Breast epithelium (tissue), 4 donors: ENCODE measurements around the gene TNNI3K. TPM values are rescaled to one million over a fixed set of nuclear protein-coding genes. Genes with fewer than 3 reads are reported as not detected.

Experiments used
- DNase-seq, 2 donors: peaks; one replicate each; pipeline ENCODE4 v3.0.0-alpha.2; 2019; ENCODE audit warnings: low spot score in 2 of 2
- H3K27ac ChIP-seq, 2 donors: fragments of 200-600 bp; sonication (generic) in 1 of 2; one replicate each; pipeline ENCODE4 v1.5.1; 2016 to 2019; ENCODE audit warnings: mild to moderate bottlenecking in 1 of 2
- H3K27me3 ChIP-seq, 2 donors: fragments of 200-600 bp; sonication (generic) in 1 of 2; one replicate each; pipeline versions ENCODE4 v1.5.1 to v1.6.0; 2017 to 2019; ENCODE audit warnings: control low read depth in 1 of 2, mild to moderate bottlenecking in 1 of 2
- H3K36me3 ChIP-seq: fragments of 200-600 bp; one replicate; pipeline ENCODE4 v1.5.1; 2019
- H3K4me1 ChIP-seq, 2 donors: fragments of 200-600 bp; sonication (generic); one replicate each; pipeline ENCODE4 v1.5.1; 2016 to 2019; ENCODE audit warnings: control low read depth in 1 of 2
- H3K4me3 ChIP-seq, 3 donors: fragments of 200-600 bp; sonication (generic); 1 replicate in 2 of 3; 2 replicates in 1 of 3; pipeline ENCODE4 v1.5.1; 2016 to 2019; ENCODE audit warnings: mild to moderate bottlenecking in 3 of 3, moderate library complexity in 2 of 3
- H3K9me3 ChIP-seq, 2 donors: fragments of 200-600 bp; sonication (generic) in 1 of 2; one replicate each; pipeline ENCODE4 v1.5.1; 2016 to 2019; ENCODE audit warnings: control low read depth in 1 of 2
- CTCF ChIP-seq, 3 donors: fragments of 450-650 bp; IDR thresholded peaks; one replicate each; pipeline ENCODE4 v1.5.1; 2016 to 2017; ENCODE audit warnings: antibody characterized with exemption in 3 of 3, mild to moderate bottlenecking in 3 of 3, moderate library complexity in 3 of 3
- POLR2A ChIP-seq: fragments of 450-650 bp; IDR thresholded peaks from one replicate; pipeline ENCODE4 v1.6.1; 2016; ENCODE audit warnings: antibody characterized with exemption, mild to moderate bottlenecking, moderate library complexity
- POLR2AphosphoS5 ChIP-seq, 3 donors: sonication (generic); formaldehyde crosslinking; IDR thresholded peaks; one replicate each; pipeline ENCODE4 v1.6.1; 2017; ENCODE audit warnings: antibody characterized with exemption in 3 of 3
- intact Hi-C: fragments of 100-400 bp; cut with DNase I; formaldehyde crosslinking; loops from one replicate; pipeline ENCODE4 v1.15.1; 2023; ENCODE audit warnings: low total_unique reads
- total RNA-seq, 3 donors: library from RNA; depleted of rRNA; stranded (reverse); fragments of >200 nt; gene quantifications; one replicate each; pipeline ENCODE4 v1.1.0, GENCODE V29; 2016

Gene TNNI3K
- total RNA-seq, 3 donors from 2014 or later: 1.3 to 3.7 (median 2.5) TPM

- no peak overlapping the region for H3K27ac ChIP-seq
- H3K27me3 ChIP-seq: no peaks in the 10 kb centered on the region
- DNase-seq: no peak
- no peak overlapping the region for H3K4me3 ChIP-seq
- no peaks in the 10 kb centered on the region for H3K4me1 ChIP-seq
- TF ChIP-seq POLR2A (no peak), CTCF (IDR thresholded peaks at IDR 0.05) (no peak), POLR2AphosphoS5 (IDR thresholded peaks at IDR 0.05) (no peak)
- intact Hi-C loops: no loop called here
- no peaks in the 10 kb centered on the region for H3K9me3 ChIP-seq
- H3K36me3 ChIP-seq: no peaks in the 10 kb centered on the region
Observed at GRCh38 chr1:74368335-74368734, 133.1 kb downstream of the TNNI3K start.

- Histone ChIP-seq H3K9me3 (no peaks in the 10 kb centered on the region), H3K4me1 (no peaks in the 10 kb centered on the region), H3K27ac (no peak overlapping the region), H3K27me3 (no peaks in the 10 kb centered on the region), H3K4me3 (no peak overlapping the region), H3K36me3 (no peaks in the 10 kb centered on the region)
- intact Hi-C loops: no loop called here
- DNase-seq: no peak
- TF ChIP-seq POLR2AphosphoS5 (IDR thresholded peaks at IDR 0.05) (no peak), POLR2A (no peak), CTCF (IDR thresholded peaks at IDR 0.05) (no peak)
Observed at GRCh38 chr1:74375376-74375775, 140.2 kb downstream of the TNNI3K start.

GRCh38 chr1:74380252-74380651 lies 145.1 kb downstream of the TNNI3K start:
- no peak for TF ChIP-seq CTCF (IDR thresholded peaks at IDR 0.05)
- TF ChIP-seq POLR2A: no peak
- TF ChIP-seq POLR2AphosphoS5 (IDR thresholded peaks at IDR 0.05): no peak

GRCh38 chr1:74388855-74389254 lies 153.7 kb downstream of the TNNI3K start:
- no peaks in the 10 kb centered on the region for H3K9me3 ChIP-seq
- DNase-seq: no peak
- H3K4me3 ChIP-seq: no peak overlapping the region
- TF ChIP-seq POLR2AphosphoS5 (IDR thresholded peaks at IDR 0.05): no peak
- no peak for TF ChIP-seq CTCF (IDR thresholded peaks at IDR 0.05)
- no peak for TF ChIP-seq POLR2A
- no peaks in the 10 kb centered on the region for H3K27me3 ChIP-seq
- no peaks in the 10 kb centered on the region for H3K4me1 ChIP-seq
- H3K36me3 ChIP-seq: no peaks in the 10 kb centered on the region
- H3K27ac ChIP-seq: no peak overlapping the region
- intact Hi-C loops: no loop called here

More at GRCh38 chr1:74380252-74380651, 145.1 kb downstream of the TNNI3K start:
- intact Hi-C loops: loop anchor here (5.0 kb wide), 1 partner anchor 567 kb away; no protein-coding TSS in a partner anchor
- Histone ChIP-seq H3K4me3 (no peak overlapping the region), H3K9me3 (no peaks in the 10 kb centered on the region), H3K27ac (no peak overlapping the region), H3K4me1 (no peaks in the 10 kb centered on the region), H3K36me3 (no peaks in the 10 kb centered on the region), H3K27me3 (no peaks in the 10 kb centered on the region)
- no peak for DNase-seq

- Histone ChIP-seq H3K9me3 (no peaks in the 10 kb centered on the region), H3K27ac (no peak overlapping the region), H3K36me3 (no peaks in the 10 kb centered on the region), H3K4me3 (no peak overlapping the region), H3K4me1 (no peaks in the 10 kb centered on the region), H3K27me3 (no peaks in the 10 kb centered on the region)
- no peak for TF ChIP-seq POLR2A
- no peak for TF ChIP-seq CTCF (IDR thresholded peaks at IDR 0.05)
- TF ChIP-seq POLR2AphosphoS5 (IDR thresholded peaks at IDR 0.05): no peak
- intact Hi-C loops: no loop called here
- no peak for DNase-seq
Observed at GRCh38 chr1:74392186-74392585, 157.0 kb downstream of the TNNI3K start.
